HG02943 (cell line): ENCODE measurements around the gene TMC1.
"Not testable (repeated sequence)": the region's sequence is repeated elsewhere in the genome, so short reads cannot be mapped to it uniquely, and the experiment has no call there.

Source experiments
- ATAC-seq: cut with Tn5 transposase; IDR thresholded peaks from one replicate; pipeline ENCODE4 v1.9.1; 2021; ENCODE audit warnings: mild to moderate bottlenecking, low read depth, moderate library complexity; ENCODE audit not compliant: unreplicated experiment

The TMC1 gene

GRCh38 chr9:72808446-72808768 lies 287.0 kb downstream of the TMC1 start:
- ATAC-seq = no peak

GRCh38 chr9:72809586-72809985 lies 288.2 kb downstream of the TMC1 start:
- ATAC-seq = no peak

GRCh38 chr9:72812559-72813111 lies 291.2 kb downstream of the TMC1 start:
- ATAC-seq = no peak

- ATAC-seq = no peak
These were observed 292.1 kb downstream of the TMC1 start for GRCh38 chr9:72813544-72813943.

- no peak for ATAC-seq
These were observed 292.7 kb downstream of the TMC1 start for GRCh38 chr9:72814083-72814597.

GRCh38 chr9:72816666-72817065 lies 295.3 kb downstream of the TMC1 start:
- ATAC-seq = no peak

- ATAC-seq = no peak
These were observed 296.0 kb downstream of the TMC1 start for GRCh38 chr9:72817413-72817812.

GRCh38 chr9:72818385-72818784 lies 297.0 kb downstream of the TMC1 start:
- ATAC-seq = no peak

GRCh38 chr9:72823971-72824370 lies 302.6 kb downstream of the TMC1 start:
- no peak for ATAC-seq

GRCh38 chr9:72826996-72827949 lies 305.9 kb downstream of the TMC1 start:
- ATAC-seq = no peak

- no peak for ATAC-seq
These were observed 306.7 kb downstream of the TMC1 start for GRCh38 chr9:72827950-72828731.

GRCh38 chr9:72834994-72835393 lies 313.6 kb downstream of the TMC1 start:
- no peak for ATAC-seq

GRCh38 chr9:72836790-72837189 lies 315.4 kb downstream of the TMC1 start:
- ATAC-seq = no peak

GRCh38 chr9:72839085-72839484 lies 317.7 kb downstream of the TMC1 start:
- ATAC-seq = no peak

GRCh38 chr9:72843520-72844439 lies 322.4 kb downstream of the TMC1 start:
- ATAC-seq = no peak

- ATAC-seq = no peak
These were observed 323.0 kb downstream of the TMC1 start for GRCh38 chr9:72844440-72844768.

- ATAC-seq = not testable (repeated sequence)
These were observed 323.6 kb downstream of the TMC1 start for GRCh38 chr9:72845052-72845451.

- ATAC-seq = not testable (repeated sequence)
These were observed 328.8 kb downstream of the TMC1 start for GRCh38 chr9:72850209-72850608.

GRCh38 chr9:72855321-72855720 lies 333.9 kb downstream of the TMC1 start:
- no peak for ATAC-seq

GRCh38 chr9:72855890-72856523 lies 334.6 kb downstream of the TMC1 start:
- no peak for ATAC-seq
